H1 (cell line): ENCODE results near the gene CLN6. TPM values are rescaled to one million over a fixed set of nuclear protein-coding genes. Genes with fewer than 3 reads are reported as not detected.

Experiments
- CTCF ChIA-PET: fragments of 300-600 bp; sonication (Branson Sonifier 250); formaldehyde crosslinking; loops from one replicate; lab custom pipeline; 2021; ENCODE audit not compliant: partially characterized antibody; lab: Charles Lee
- POLR2A ChIA-PET: fragments of 300-600 bp; sonication (Branson Sonifier 250); formaldehyde crosslinking; loops from one replicate; lab custom pipeline; 2021; ENCODE audit warnings: inconsistent platforms; ENCODE audit not compliant: partially characterized antibody; lab: Charles Lee
- DNase-seq, 2 experiments: peaks; one replicate each; pipeline versions ENCODE4 v3.0.0 to v3.0.0-alpha.2; 2010 to 2022; ENCODE audit warnings: low spot score in 2 of 2, low read depth in 1 of 2, mixed read lengths in 1 of 2
- FAIRE-seq: peaks from 2 replicates; lab custom pipeline; 2011; peaks lifted over from hg19 to GRCh38; lab: Jason Lieb, UNC
- H2AFZ ChIP-seq: 2 replicates; pipeline ENCODE4 v1.8.1; 2012; ENCODE audit warnings: low read length, inconsistent platforms
- H2AK5ac ChIP-seq: 2 replicates; pipeline ENCODE4 v1.6.1; 2013; ENCODE audit warnings: low read depth, low read length
- H2BK120ac ChIP-seq: replicated peaks from 2 replicates; pipeline ENCODE3; 2013; ENCODE audit warnings: low read depth, low read length, inconsistent platforms
- H2BK12ac ChIP-seq: 2 replicates; pipeline ENCODE4 v1.6.1; 2013; ENCODE audit warnings: low read depth, low read length
- H2BK15ac ChIP-seq: 2 replicates; pipeline ENCODE4 v1.6.1; 2013; ENCODE audit warnings: low read length
- H2BK20ac ChIP-seq: 2 replicates; pipeline ENCODE4 v1.6.1; 2013; ENCODE audit warnings: low read length
- H2BK5ac ChIP-seq: 2 replicates; pipeline ENCODE4 v1.6.1; 2013; ENCODE audit warnings: low read depth, low read length
- H3K14ac ChIP-seq: 2 replicates; pipeline ENCODE4 v1.6.1; 2013; ENCODE audit warnings: inconsistent platforms; ENCODE audit not compliant: insufficient read length
- H3K18ac ChIP-seq: 2 replicates; pipeline ENCODE4 v1.6.1; 2013; ENCODE audit warnings: low read length; ENCODE audit errors: extremely low read depth
- H3K23ac ChIP-seq: 2 replicates; pipeline ENCODE4 v1.6.1; 2013; ENCODE audit warnings: inconsistent platforms; ENCODE audit not compliant: insufficient read length
- H3K23me2 ChIP-seq: 2 replicates; pipeline ENCODE4 v1.6.1; 2013; ENCODE audit warnings: low read depth, low read length
- H3K27ac ChIP-seq: 2 replicates; pipeline ENCODE4 v1.6.1; 2011; ENCODE audit warnings: low read depth, low read length, inconsistent platforms
- H3K27me3 ChIP-seq, 4 experiments: replicated peaks in 1 of 4; 1 replicate in 1 of 4; 2 replicates in 3 of 4; pipeline versions ENCODE4 v1.6.1 to v1.8.1; 2011 to 2013; ENCODE audit warnings: low read length in 3 of 4, mild to moderate bottlenecking in 3 of 4, inconsistent platforms in 2 of 4, mixed read lengths in 2 of 4, moderate library complexity in 1 of 4; ENCODE audit not compliant: control insufficient read depth in 3 of 4, insufficient read depth in 3 of 4; ENCODE audit errors: extremely low read depth in 1 of 4
- H3K36me3 ChIP-seq, 4 experiments: 2 replicates each; pipeline versions ENCODE4 v1.6.1 to v1.8.1; 2011 to 2013; ENCODE audit warnings: mild to moderate bottlenecking in 4 of 4, low read length in 3 of 4, moderate library complexity in 2 of 4, control low read depth in 1 of 4, inconsistent platforms in 1 of 4; ENCODE audit not compliant: insufficient read depth in 4 of 4, control insufficient read depth in 2 of 4
- H3K4ac ChIP-seq: replicated peaks from 2 replicates; pipeline ENCODE3; 2013; ENCODE audit warnings: low read length, low read depth, mixed read lengths, inconsistent platforms; ENCODE audit not compliant: insufficient read length
- H3K4me1 ChIP-seq, 4 experiments: replicated peaks in 1 of 4; 1 replicate in 1 of 4; 2 replicates in 3 of 4; pipeline versions ENCODE4 v1.6.1 to v1.8.1; 2011 to 2013; ENCODE audit warnings: low read length in 3 of 4, inconsistent platforms in 2 of 4, mixed read lengths in 1 of 4; ENCODE audit not compliant: insufficient read depth in 4 of 4, control insufficient read depth in 3 of 4
- H3K4me2 ChIP-seq, 2 experiments: 2 replicates each; pipeline versions ENCODE4 v1.6.1 to v1.8.1; 2011 to 2013; ENCODE audit warnings: low read depth in 2 of 2, low read length in 2 of 2, control low read depth in 1 of 2, inconsistent platforms in 1 of 2, mild to moderate bottlenecking in 1 of 2; ENCODE audit not compliant: insufficient read depth in 1 of 2
- H3K4me3 ChIP-seq, 4 experiments: fragments of 200-600, 300-600 bp in 1 of 4; sonication (generic), shearing (Covaris generic), sonication (Bioruptor Twin) in 1 of 4; 2 replicates each; pipeline versions ENCODE4 v1.5.1 to v1.8.1; 2011 to 2016; ENCODE audit warnings: low read length in 4 of 4, low read depth in 3 of 4, control low read depth in 2 of 4, inconsistent platforms in 2 of 4, mild to moderate bottlenecking in 2 of 4, mixed read lengths in 1 of 4, moderate library complexity in 1 of 4; ENCODE audit not compliant: insufficient read depth in 2 of 4; ENCODE audit errors: extremely low read depth in 1 of 4
- H3K56ac ChIP-seq: replicated peaks from 2 replicates; pipeline ENCODE3; 2013; ENCODE audit warnings: low read depth, mild to moderate bottlenecking, mixed read lengths, low read length, inconsistent platforms; ENCODE audit not compliant: insufficient read length
- H3K79me1 ChIP-seq: 2 replicates; pipeline ENCODE4 v1.6.1; 2013; ENCODE audit warnings: low read depth, low read length, control low read depth
- H3K79me2 ChIP-seq, 2 experiments: 2 replicates each; pipeline versions ENCODE4 v1.6.1 to v1.8.1; 2012 to 2013; ENCODE audit warnings: low read length in 2 of 2, mild to moderate bottlenecking in 2 of 2, inconsistent platforms in 1 of 2; ENCODE audit not compliant: insufficient read depth in 2 of 2, control insufficient read depth in 1 of 2
- H3K9ac ChIP-seq, 4 experiments: replicated peaks in 1 of 4; 1 replicate in 1 of 4; 2 replicates in 3 of 4; pipeline versions ENCODE4 v1.6.1 to v1.8.1; 2011 to 2013; ENCODE audit warnings: low read depth in 3 of 4, low read length in 3 of 4, control low read depth in 2 of 4, mild to moderate bottlenecking in 2 of 4, moderate library complexity in 2 of 4, inconsistent platforms in 1 of 4; ENCODE audit errors: extremely low read depth in 1 of 4
- H3K9me3 ChIP-seq, 2 experiments: 2 replicates each; pipeline versions ENCODE4 v1.6.1 to v1.8.1; 2012 to 2013; ENCODE audit warnings: mild to moderate bottlenecking in 2 of 2, moderate library complexity in 2 of 2, control low read depth in 1 of 2, inconsistent platforms in 1 of 2, low read depth in 1 of 2, low read length in 1 of 2, mixed read lengths in 1 of 2; ENCODE audit not compliant: insufficient read depth in 2 of 2
- H4K20me1 ChIP-seq, 2 experiments: replicated peaks in 1 of 2; 2 replicates each; pipeline versions ENCODE3 to v1.8.1; 2011 to 2013; ENCODE audit warnings: inconsistent platforms in 2 of 2, low read length in 2 of 2, mild to moderate bottlenecking in 1 of 2; ENCODE audit not compliant: insufficient read depth in 2 of 2, control insufficient read depth in 1 of 2
- H4K5ac ChIP-seq: 2 replicates; pipeline ENCODE4 v1.6.1; 2013; ENCODE audit warnings: low read length, low read depth, mixed read lengths, inconsistent platforms; ENCODE audit not compliant: insufficient read length
- H4K8ac ChIP-seq: 2 replicates; pipeline ENCODE4 v1.8.0; 2013; ENCODE audit warnings: mild to moderate bottlenecking, moderate library complexity, low read length, inconsistent platforms; ENCODE audit not compliant: insufficient read depth; ENCODE audit errors: extremely low read depth
- H4K91ac ChIP-seq: replicated peaks from 2 replicates; pipeline ENCODE3; 2013; ENCODE audit warnings: low read length, mixed read lengths, inconsistent platforms; ENCODE audit not compliant: insufficient read length
- EGR1 ChIP-seq: IDR thresholded peaks from 2 replicates; pipeline ENCODE4 v1.6.1; 2011; ENCODE audit warnings: low read depth, low read length, borderline replicate concordance
- RBBP5 ChIP-seq: IDR thresholded peaks from 2 replicates; pipeline ENCODE4 v1.7.1; 2012; ENCODE audit warnings: low read depth, mild to moderate bottlenecking, inconsistent platforms, low read length, moderate library complexity, borderline replicate concordance
- SP2 ChIP-seq: IDR thresholded peaks from 2 replicates; pipeline ENCODE4 v1.6.1; 2012; ENCODE audit warnings: mild to moderate bottlenecking, low read length, inconsistent platforms
- SP4 ChIP-seq: IDR thresholded peaks from 2 replicates; pipeline ENCODE4 v1.6.1; 2012; ENCODE audit warnings: low read length, inconsistent platforms
- TAF7 ChIP-seq: optimal IDR thresholded peaks from 2 replicates; pipeline ENCODE3; 2011; ENCODE audit warnings: low read depth, mild to moderate bottlenecking, inconsistent platforms, low read length, moderate library complexity, borderline replicate concordance
- TCF12 ChIP-seq: IDR thresholded peaks from 2 replicates; pipeline ENCODE4 v1.6.1; 2011; ENCODE audit warnings: low read depth, mild to moderate bottlenecking, low read length
- ZNF274 ChIP-seq: IDR thresholded peaks from 2 replicates; pipeline ENCODE4 v1.7.0; 2012; ENCODE audit warnings: low read length, borderline replicate concordance; ENCODE audit errors: extremely low read depth
- WGBS, 2 experiments: shearing (Covaris generic) in 1 of 2; methylation state at CpG; one replicate each; pipeline versions ENCODE4 v1.1.6 to v1.1.7; 2013 to 2015; ENCODE audit warnings: low lambda C conversion rate in 2 of 2, mixed read lengths in 2 of 2, inconsistent platforms in 1 of 2, low coverage in 1 of 2, missing lambda C conversion rate in 1 of 2; ENCODE audit not compliant: insufficient replicate concordance in 2 of 2, insufficient coverage in 1 of 2, insufficient read length in 1 of 2; ENCODE audit errors: extremely low coverage in 1 of 2, missing lambda C conversion rate in 1 of 2; 5-methylcytosine and 5-hydroxymethylcytosine counted together
- polyA plus RNA-seq, 7 experiments: library from polyadenylated mRNA; depleted of rRNA in 3 of 7; stranded (reverse) in 5 of 7; unstranded in 2 of 7; fragments of >200 nt in 5 of 7; fragments of 200-250 nt in 2 of 7; gene quantifications; 1 replicate in 5 of 7; 2 replicates in 1 of 7; 4 replicates in 1 of 7; pipeline versions ENCODE4 v1.2.1 to v1.2.3, GENCODE V29; 2011 to 2013; ENCODE audit warnings: missing spikeins in 2 of 7, mixed read lengths in 2 of 7
- total RNA-seq: library from RNA; stranded (reverse); fragmentation: NEBNext Ultra II Directional; extraction: Animal tissue kit (Norgen Biotek cat#: 25700); gene quantifications from 2 replicates; pipeline ENCODE4 v1.2.1, GENCODE V29; 2021
- TF ChIP-seq, protein P1 (sequence below): IDR thresholded peaks from 2 replicates; pipeline ENCODE4 v1.6.1; 2011; ENCODE audit warnings: low read length, improper control_type of control experiment
- TF ChIP-seq, protein P2 (sequence below): IDR thresholded peaks from 2 replicates; pipeline ENCODE4 v1.6.1; 2012; ENCODE audit warnings: inconsistent platforms

The CLN6 gene
- total and polyA plus RNA-seq, 2 of the 8 experiments (the other 6 are each of a cell fraction or from before 2014, with no cell fraction given): 60.0 to 137 TPM

DNA sequence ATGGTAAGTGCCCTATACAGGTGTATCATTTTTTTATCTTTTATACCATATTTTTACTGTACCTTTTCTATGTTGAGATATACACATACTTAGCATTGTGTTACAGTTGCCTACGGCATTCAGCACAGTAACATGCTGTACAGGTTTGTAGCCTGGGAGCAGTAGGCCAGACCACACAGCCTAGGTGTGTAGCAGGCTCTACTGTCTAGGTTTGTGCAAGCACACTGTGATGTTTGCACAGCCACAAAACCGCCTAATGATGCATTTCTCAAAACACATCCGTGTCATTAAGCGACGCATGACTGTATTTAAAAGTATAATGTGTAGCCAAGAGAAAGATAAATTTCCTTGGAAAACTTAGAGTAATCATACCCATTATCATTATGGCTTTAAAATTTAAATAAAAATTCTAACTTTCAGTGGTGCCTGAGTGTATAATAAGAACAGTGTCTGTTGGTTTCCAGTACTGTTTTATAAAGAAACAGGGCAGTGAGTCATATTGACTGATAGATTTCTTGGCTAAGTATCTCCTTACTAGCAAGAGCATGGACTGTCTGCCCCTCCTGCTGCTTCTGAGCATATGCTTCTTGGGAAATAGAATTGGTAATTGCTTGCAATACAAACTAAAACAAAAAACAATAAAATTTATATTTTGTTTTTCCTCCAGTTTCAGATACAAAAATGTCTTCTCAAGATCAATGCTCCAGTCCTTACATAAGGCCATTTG is 42.7 kb downstream of the CLN6 start:
- no peak overlapping the region for H3K4ac ChIP-seq
- H2AFZ ChIP-seq: no peak overlapping the region
- H2BK120ac ChIP-seq: no peak overlapping the region
- no peak for TF ChIP-seq EGR1
- TF ChIP-seq SP2: no peak
- TF ChIP-seq SP4: no peak
- TF ChIP-seq ZNF274: no peak
- TF ChIP-seq, protein P1, sequence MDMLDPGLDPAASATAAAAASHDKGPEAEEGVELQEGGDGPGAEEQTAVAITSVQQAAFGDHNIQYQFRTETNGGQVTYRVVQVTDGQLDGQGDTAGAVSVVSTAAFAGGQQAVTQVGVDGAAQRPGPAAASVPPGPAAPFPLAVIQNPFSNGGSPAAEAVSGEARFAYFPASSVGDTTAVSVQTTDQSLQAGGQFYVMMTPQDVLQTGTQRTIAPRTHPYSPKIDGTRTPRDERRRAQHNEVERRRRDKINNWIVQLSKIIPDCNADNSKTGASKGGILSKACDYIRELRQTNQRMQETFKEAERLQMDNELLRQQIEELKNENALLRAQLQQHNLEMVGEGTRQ: no peak
- TF ChIP-seq TCF12: no peak
- TF ChIP-seq, protein P2, sequence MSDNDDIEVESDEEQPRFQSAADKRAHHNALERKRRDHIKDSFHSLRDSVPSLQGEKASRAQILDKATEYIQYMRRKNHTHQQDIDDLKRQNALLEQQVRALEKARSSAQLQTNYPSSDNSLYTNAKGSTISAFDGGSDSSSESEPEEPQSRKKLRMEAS: no peak
- no peak for TF ChIP-seq RBBP5
- no peak for TF ChIP-seq TAF7
- H3K23ac ChIP-seq: no peak overlapping the region
- H3K4me1 ChIP-seq: no peaks in the 10 kb centered on the region; a peak in 1 of 7 replicates
- H4K5ac ChIP-seq: no peak overlapping the region
- no peaks in the 10 kb centered on the region for H3K27me3 ChIP-seq
- H2BK5ac ChIP-seq: no peak overlapping the region
- FAIRE-seq: no peak
- no peak overlapping the region for H4K8ac ChIP-seq
- whole genome bisulfite sequencing, 2 experiments: 94% methylated on average over 5 of the region's 5 CpGs; no CpG with 5 or more reads in 1 of the 2 experiments
- H2AK5ac ChIP-seq: no peak overlapping the region
- no peak for DNase-seq
- POLR2A ChIA-PET: no interaction called here
- no peak overlapping the region for H3K56ac ChIP-seq
- no peak overlapping the region for H2BK12ac ChIP-seq
- H3K79me1 ChIP-seq: no peaks in the 10 kb centered on the region
- H3K18ac ChIP-seq: no peak overlapping the region
- H2BK20ac ChIP-seq: no peak overlapping the region
- H4K91ac ChIP-seq: no peak overlapping the region
- peaks cover 0 to 47% (median 16%) of the 10 kb centered on the region in 4 experiments; a peak in 5 of 8 replicates for H3K36me3 ChIP-seq
- H3K23me2 ChIP-seq: peaks cover 1% of the 10 kb centered on the region; the same call in 1 of the 2 replicates
- no peak overlapping the region for H2BK15ac ChIP-seq
- no peak overlapping the region for H3K4me3 ChIP-seq
- CTCF ChIA-PET: interaction anchor here (0.8 to 4.2 kb wide), 2 partner anchors 8 to 324 kb away, joined by 3 to 36 read pairs; no protein-coding TSS in a partner anchor
- H3K9me3 ChIP-seq: no peaks in the 10 kb centered on the region
- H3K79me2 ChIP-seq: no peaks in the 10 kb centered on the region
- H3K9ac ChIP-seq: no peak overlapping the region
- no peaks in the 10 kb centered on the region for H4K20me1 ChIP-seq
- H3K14ac ChIP-seq: no peak overlapping the region
- no peak overlapping the region for H3K4me2 ChIP-seq
- no peak overlapping the region for H3K27ac ChIP-seq
